OCI-LY1 (cell line): ENCODE results near the gene KLF18.
"Not testable (repeated sequence)": the region's sequence is repeated elsewhere in the genome, so short reads cannot be mapped to it uniquely, and the experiment has no call there.

Source experiments
- H2AFZ ChIP-seq: fragments of 200-600 bp; sonication (generic), shearing (Covaris generic); 2 replicates; pipeline ENCODE4 v1.6.0; 2014; ENCODE audit warnings: antibody characterized with exemption, mild to moderate bottlenecking, low read length
- H3F3A ChIP-seq: fragments of 200-600 bp; sonication (generic), shearing (Covaris generic); 2 replicates; pipeline ENCODE4 v1.6.0; 2014; ENCODE audit warnings: mild to moderate bottlenecking, antibody characterized with exemption, low read length, moderate library complexity; ENCODE audit not compliant: insufficient read depth
- H3K27ac ChIP-seq: fragments of 200-600 bp; sonication (generic); 2 replicates; pipeline ENCODE4 v1.5.1; 2014; ENCODE audit warnings: low read length, mixed run types, mild to moderate bottlenecking, low read depth; ENCODE audit not compliant: poor library complexity, severe bottlenecking
- H3K27me3 ChIP-seq: fragments of 200-600 bp; sonication (generic); 2 replicates; pipeline ENCODE4 v1.6.0; 2014; ENCODE audit warnings: antibody characterized with exemption, mild to moderate bottlenecking, low read length, moderate library complexity; ENCODE audit not compliant: insufficient read depth
- H3K36me3 ChIP-seq: fragments of 200-600 bp; sonication (generic); 2 replicates; pipeline ENCODE4 v1.6.1; 2014; ENCODE audit warnings: mild to moderate bottlenecking, antibody characterized with exemption, low read length, moderate library complexity, mixed read lengths; ENCODE audit not compliant: insufficient read depth
- H3K4me1 ChIP-seq: fragments of 200-600 bp; sonication (generic); 2 replicates; pipeline ENCODE4 v1.5.1; 2014; ENCODE audit warnings: mild to moderate bottlenecking, low read length, moderate library complexity; ENCODE audit not compliant: insufficient read depth, severe bottlenecking
- H3K4me2 ChIP-seq: fragments of 200-600 bp; sonication (generic), shearing (Covaris generic); 2 replicates; pipeline ENCODE4 v1.6.1; 2014; ENCODE audit warnings: low read length
- H3K4me3 ChIP-seq: fragments of 200-600 bp; sonication (generic); 2 replicates; pipeline ENCODE4 v1.5.1; 2014; ENCODE audit warnings: low read length, low read depth, mild to moderate bottlenecking, mixed read lengths; ENCODE audit not compliant: poor library complexity, severe bottlenecking
- H3K79me2 ChIP-seq: fragments of 200-600 bp; shearing (Covaris generic); 2 replicates; pipeline ENCODE4 v1.6.1; 2016; ENCODE audit warnings: mixed run types, low read length, mixed read lengths; ENCODE audit not compliant: insufficient read depth
- H3K9ac ChIP-seq: fragments of 200-600 bp; sonication (generic), shearing (Covaris generic); 2 replicates; pipeline ENCODE4 v1.6.1; 2014; ENCODE audit warnings: mild to moderate bottlenecking, low read length, mixed read lengths
- H3K9me2 ChIP-seq: fragments of 200-600 bp; sonication (generic), shearing (Covaris generic); 2 replicates; pipeline ENCODE4 v1.6.1; 2014; ENCODE audit warnings: low read depth, mild to moderate bottlenecking, low read length, mixed read lengths
- H3K9me3 ChIP-seq: fragments of 200-600 bp; shearing (Covaris generic); 2 replicates; pipeline ENCODE4 v1.6.1; 2014; ENCODE audit warnings: low read length, mixed read lengths
- H4K20me1 ChIP-seq: fragments of 200-600 bp; sonication (generic), shearing (Covaris generic); 2 replicates; pipeline ENCODE4 v1.6.0; 2016; ENCODE audit warnings: mild to moderate bottlenecking, low read length; ENCODE audit not compliant: insufficient read depth
- EZH2 ChIP-seq: fragments of 200-600 bp; sonication (generic), shearing (Covaris generic); IDR thresholded peaks from 2 replicates; pipeline ENCODE4 v1.8.0; 2017; ENCODE audit warnings: borderline replicate concordance, mixed run types, mild to moderate bottlenecking, antibody characterized with exemption, low read length, moderate library complexity, mixed read lengths
- TF ChIP-seq, protein P1 (sequence below): fragments of 200-600 bp; sonication (generic), shearing (Covaris generic); IDR thresholded peaks from 2 replicates; pipeline ENCODE4 v1.5.1; 2017; ENCODE audit warnings: mild to moderate bottlenecking, antibody characterized with exemption, low read length, moderate library complexity, mixed read lengths

Gene KLF18

GRCh38 chr1:44146536-44147361, 5.3 kb upstream of the KLF18 start:
- Histone ChIP-seq H3K36me3 (no peaks in the 10 kb centered on the region), H3K79me2 (no peaks in the 10 kb centered on the region), H4K20me1 (no peaks in the 10 kb centered on the region), H2AFZ (no peak overlapping the region), H3K4me2 (no peak overlapping the region), H3K9ac (no peak overlapping the region), H3K27ac (no peak overlapping the region), H3K27me3 (no peaks in the 10 kb centered on the region), H3K9me2 (no peaks in the 10 kb centered on the region), H3K4me1 (no peaks in the 10 kb centered on the region), H3K4me3 (no peak overlapping the region), H3F3A (no peaks in the 10 kb centered on the region), H3K9me3 (peaks cover 7% of the 10 kb centered on the region; the same call in 1 of the 2 replicates)
- no peak for TF ChIP-seq EZH2
- TF ChIP-seq, protein P1, sequence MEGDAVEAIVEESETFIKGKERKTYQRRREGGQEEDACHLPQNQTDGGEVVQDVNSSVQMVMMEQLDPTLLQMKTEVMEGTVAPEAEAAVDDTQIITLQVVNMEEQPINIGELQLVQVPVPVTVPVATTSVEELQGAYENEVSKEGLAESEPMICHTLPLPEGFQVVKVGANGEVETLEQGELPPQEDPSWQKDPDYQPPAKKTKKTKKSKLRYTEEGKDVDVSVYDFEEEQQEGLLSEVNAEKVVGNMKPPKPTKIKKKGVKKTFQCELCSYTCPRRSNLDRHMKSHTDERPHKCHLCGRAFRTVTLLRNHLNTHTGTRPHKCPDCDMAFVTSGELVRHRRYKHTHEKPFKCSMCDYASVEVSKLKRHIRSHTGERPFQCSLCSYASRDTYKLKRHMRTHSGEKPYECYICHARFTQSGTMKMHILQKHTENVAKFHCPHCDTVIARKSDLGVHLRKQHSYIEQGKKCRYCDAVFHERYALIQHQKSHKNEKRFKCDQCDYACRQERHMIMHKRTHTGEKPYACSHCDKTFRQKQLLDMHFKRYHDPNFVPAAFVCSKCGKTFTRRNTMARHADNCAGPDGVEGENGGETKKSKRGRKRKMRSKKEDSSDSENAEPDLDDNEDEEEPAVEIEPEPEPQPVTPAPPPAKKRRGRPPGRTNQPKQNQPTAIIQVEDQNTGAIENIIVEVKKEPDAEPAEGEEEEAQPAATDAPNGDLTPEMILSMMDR: no peak

- Histone ChIP-seq H3K9me2 (no peaks in the 10 kb centered on the region), H3K36me3 (no peaks in the 10 kb centered on the region), H3K27me3 (no peaks in the 10 kb centered on the region), H3F3A (no peaks in the 10 kb centered on the region), H3K9me3 (peaks cover 7% of the 10 kb centered on the region; the same call in 1 of the 2 replicates), H3K27ac (no peak overlapping the region), H4K20me1 (no peaks in the 10 kb centered on the region), H3K9ac (no peak overlapping the region), H3K4me1 (no peaks in the 10 kb centered on the region), H3K4me3 (no peak overlapping the region), H3K4me2 (no peak overlapping the region), H2AFZ (no peak overlapping the region), H3K79me2 (no peaks in the 10 kb centered on the region)
- no peak for TF ChIP-seq EZH2
- TF ChIP-seq, protein P1: no peak
Measured at GRCh38 chr1:44144962-44145756, 3.7 kb upstream of the KLF18 start.

DNA sequence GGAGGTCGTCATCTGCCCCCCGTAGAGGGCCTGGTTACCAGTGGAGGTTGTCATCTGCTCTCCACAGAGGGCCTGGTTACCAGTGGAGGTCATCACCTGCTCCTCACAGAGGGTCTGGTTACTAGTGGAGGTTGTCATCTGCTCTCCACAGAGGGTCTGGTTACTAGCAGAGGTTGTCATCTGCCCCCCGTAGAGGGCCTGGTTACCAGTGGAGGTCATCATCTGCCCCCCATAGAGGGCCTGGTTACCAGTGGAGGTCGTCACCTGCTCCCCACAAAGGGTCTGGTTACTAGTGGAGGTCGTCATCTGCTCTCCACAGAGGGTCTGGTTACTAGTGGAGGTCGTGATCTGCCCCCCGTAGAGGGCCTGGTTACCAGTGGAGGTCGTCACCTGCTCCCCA, 1.9 kb downstream of the KLF18 start:
- not testable (repeated sequence) for H3K4me2 ChIP-seq, H2AFZ ChIP-seq, H3K9me3 ChIP-seq, H3K4me3 ChIP-seq, H4K20me1 ChIP-seq, H3K27me3 ChIP-seq, H3K9ac ChIP-seq, H3F3A ChIP-seq, H3K36me3 ChIP-seq, H3K27ac ChIP-seq, H3K4me1 ChIP-seq, H3K79me2 ChIP-seq, H3K9me2 ChIP-seq
